ENCODE data around the gene ZFAND5.
A peak's percentile ranks its signal among the peaks of the same experiment; 100 is the strongest.

The ZFAND5 gene

GRCh38 chr9:72322259-72322658 lies 42.7 kb downstream of the ZFAND5 start:
- no peak for DNase-seq

- DNase-seq = peak; percentile 84
Observed at GRCh38 chr9:72315510-72316311, 49.3 kb downstream of the ZFAND5 start.

GRCh38 chr9:72315089-72315509 lies 49.9 kb downstream of the ZFAND5 start:
- peak; percentile 81 for DNase-seq

GRCh38 chr9:72313507-72313906 lies 51.5 kb downstream of the ZFAND5 start:
- no peak for DNase-seq

GRCh38 chr9:72312386-72312987 lies 52.5 kb downstream of the ZFAND5 start:
- no peak for DNase-seq

- DNase-seq = no peak
Observed at GRCh38 chr9:72309364-72310133, 55.5 kb downstream of the ZFAND5 start.

- DNase-seq = no peak
Observed at GRCh38 chr9:72306761-72307160, 58.2 kb downstream of the ZFAND5 start.

- no peak for DNase-seq
Observed at GRCh38 chr9:72305707-72306106, 59.3 kb downstream of the ZFAND5 start.

- DNase-seq = no peak
Observed at GRCh38 chr9:72305102-72305546, 59.9 kb downstream of the ZFAND5 start.

GRCh38 chr9:72304538-72304937 lies 60.5 kb downstream of the ZFAND5 start:
- no peak for DNase-seq
